GM18907 (cell line): Measurements from ENCODE around the gene PIAS2.
"Not testable (repeated sequence)": the region's sequence is repeated elsewhere in the genome, so short reads cannot be mapped to it uniquely, and the experiment has no call there.

Experiments
- ATAC-seq: cut with Tn5 transposase; IDR thresholded peaks from one replicate; pipeline ENCODE4 v1.9.1; 2021; ENCODE audit warnings: mild to moderate bottlenecking, moderate library complexity; ENCODE audit not compliant: unreplicated experiment

PIAS2 gene, protein sequence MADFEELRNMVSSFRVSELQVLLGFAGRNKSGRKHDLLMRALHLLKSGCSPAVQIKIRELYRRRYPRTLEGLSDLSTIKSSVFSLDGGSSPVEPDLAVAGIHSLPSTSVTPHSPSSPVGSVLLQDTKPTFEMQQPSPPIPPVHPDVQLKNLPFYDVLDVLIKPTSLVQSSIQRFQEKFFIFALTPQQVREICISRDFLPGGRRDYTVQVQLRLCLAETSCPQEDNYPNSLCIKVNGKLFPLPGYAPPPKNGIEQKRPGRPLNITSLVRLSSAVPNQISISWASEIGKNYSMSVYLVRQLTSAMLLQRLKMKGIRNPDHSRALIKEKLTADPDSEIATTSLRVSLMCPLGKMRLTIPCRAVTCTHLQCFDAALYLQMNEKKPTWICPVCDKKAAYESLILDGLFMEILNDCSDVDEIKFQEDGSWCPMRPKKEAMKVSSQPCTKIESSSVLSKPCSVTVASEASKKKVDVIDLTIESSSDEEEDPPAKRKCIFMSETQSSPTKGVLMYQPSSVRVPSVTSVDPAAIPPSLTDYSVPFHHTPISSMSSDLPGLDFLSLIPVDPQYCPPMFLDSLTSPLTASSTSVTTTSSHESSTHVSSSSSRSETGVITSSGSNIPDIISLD

GRCh38 chr18:46917108-46917802, at the start of gene PIAS2, which contains the start of gene KATNAL2:
Gene PIAS2 (minus strand): TSS chr18:46917507. CDS start chr18:46917345, 162 bp downstream.
Gene KATNAL2 (plus strand): TSS chr18:46917602. CDS start chr18:46946873, 29,271 bp downstream.
- ATAC-seq: peak; percentile 92

- ATAC-seq: not testable (repeated sequence)
Measured at GRCh38 chr18:46966266-46966665, 49.0 kb upstream of the PIAS2 start.

DNA sequence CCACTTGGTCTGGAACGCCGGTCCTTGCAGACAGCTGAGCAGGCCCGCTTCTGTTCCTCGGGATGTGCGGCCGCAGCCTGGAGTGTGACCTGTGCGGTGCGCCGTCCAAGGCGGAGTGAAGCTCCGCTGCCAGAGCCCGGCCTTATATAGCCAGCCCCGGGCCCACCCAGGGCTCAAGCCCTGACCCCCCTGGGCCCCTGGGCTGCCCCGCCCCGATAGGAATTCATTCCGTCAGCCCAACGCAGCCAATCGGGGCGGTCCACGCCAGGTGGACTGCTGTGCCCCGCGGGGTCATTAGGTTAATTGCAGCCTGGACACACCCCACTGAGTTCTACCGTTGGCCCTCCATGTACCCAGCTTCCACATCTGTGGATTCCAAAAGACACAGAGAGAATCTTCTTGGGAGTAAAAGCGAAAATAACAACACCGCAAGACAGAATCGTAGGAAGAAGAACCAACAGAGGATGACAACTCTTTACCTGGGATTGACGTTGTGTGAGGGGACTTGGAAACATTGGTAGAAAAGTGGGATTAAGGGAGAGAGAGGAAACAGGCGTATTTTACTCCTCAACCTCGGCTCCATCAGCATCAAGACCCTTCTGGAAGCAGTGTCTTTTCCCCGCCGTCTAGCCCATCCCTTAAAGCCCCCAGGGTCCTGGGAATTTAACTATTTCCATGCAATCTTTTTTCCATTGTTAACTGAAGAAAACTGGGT, 47.4 kb upstream of the PIAS2 start:
- not testable (repeated sequence) for ATAC-seq

GRCh38 chr18:46963656-46964578, 46.6 kb upstream of the PIAS2 start:
- not testable (repeated sequence) for ATAC-seq

GRCh38 chr18:46958209-46958608, 40.9 kb upstream of the PIAS2 start:
- ATAC-seq: no peak

GRCh38 chr18:46953195-46953594, 35.9 kb upstream of the PIAS2 start:
- ATAC-seq: no peak

DNA sequence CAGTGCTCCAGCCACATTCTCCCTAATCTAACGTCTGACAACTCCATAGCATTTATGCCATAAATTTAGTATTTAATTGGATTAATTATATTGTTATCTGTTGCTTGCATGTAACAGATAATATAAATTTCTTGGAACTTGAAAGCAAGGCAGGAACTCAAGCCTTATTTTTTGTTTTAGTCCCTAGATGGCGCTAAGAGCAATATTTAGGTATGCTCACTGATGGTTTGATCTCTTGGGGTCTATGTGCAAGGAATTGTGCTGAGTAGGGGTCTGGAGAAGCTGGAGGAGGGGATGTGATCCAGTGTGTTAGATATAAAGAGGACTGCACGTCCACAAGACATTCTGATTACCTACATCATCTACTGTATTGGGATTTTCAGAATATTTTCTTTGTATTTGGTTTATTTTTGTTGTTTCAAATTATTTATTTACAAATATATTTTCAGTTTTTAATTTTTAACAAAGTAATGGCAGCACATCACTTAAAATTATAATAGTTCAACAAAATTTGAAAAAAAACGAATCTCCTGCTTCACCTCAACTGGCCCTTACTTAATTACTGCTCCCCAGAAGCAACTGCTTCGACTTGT, 32.9 kb upstream of the PIAS2 start:
- ATAC-seq: no peak

DNA sequence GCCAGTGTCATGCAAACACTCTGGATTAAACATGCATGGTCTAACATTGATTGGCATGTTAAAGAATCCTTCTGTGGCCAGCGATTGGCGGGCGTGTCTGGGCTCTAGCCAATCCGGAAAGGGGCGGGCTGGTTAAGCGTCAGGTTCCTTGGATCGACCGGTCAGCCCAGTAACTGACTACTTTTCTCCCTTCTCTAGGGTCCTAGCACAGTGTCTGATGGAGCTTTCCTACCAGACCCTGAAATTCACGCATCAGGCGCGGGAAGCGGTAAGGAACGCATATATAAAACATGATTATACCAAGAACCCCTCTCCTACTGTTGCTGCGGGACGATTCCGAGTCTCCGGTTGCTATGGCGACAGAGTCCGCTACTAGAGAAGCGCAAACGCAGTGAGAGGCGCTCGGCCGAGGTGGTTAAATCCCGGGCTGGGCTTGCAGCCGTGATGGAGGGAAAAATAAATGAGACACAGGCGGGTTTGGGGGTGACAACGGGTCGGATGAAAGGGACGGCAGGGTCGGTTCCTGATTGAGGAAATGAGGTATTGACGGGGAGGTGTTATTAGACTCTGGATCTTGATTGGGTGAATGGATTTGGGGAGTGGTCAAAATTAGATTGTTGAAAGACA, 29.5 kb upstream of the PIAS2 start:
- peak; percentile 98 for ATAC-seq

GRCh38 chr18:46942646-46943045, 25.3 kb upstream of the PIAS2 start:
- ATAC-seq: no peak

DNA sequence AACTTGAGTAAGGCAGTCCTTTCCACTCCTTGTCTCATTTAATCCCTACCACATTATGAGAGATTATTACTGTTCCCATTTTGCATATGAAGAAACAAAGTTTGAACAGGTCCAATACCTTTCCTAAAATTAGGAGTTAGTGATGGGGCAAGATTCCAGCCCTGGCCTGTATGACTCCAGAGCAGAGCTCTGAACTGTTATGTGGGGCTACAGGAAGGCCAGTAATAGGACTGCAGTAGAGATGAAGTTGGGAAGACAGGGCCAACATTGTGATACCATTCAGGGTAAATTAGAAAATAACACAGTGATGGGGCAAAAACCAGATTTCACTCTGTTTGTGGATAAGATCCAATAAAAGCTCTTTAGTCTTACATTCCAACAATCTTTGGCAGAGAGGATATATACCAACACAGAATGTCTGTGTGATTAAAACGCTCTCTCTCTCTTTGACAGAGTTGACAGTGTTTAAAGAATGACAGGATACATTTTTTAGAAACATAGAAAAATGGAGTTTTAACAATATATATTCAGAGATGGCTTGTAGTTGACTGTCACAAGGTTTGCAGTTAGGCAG, 22.8 kb upstream of the PIAS2 start:
- ATAC-seq: no peak

DNA sequence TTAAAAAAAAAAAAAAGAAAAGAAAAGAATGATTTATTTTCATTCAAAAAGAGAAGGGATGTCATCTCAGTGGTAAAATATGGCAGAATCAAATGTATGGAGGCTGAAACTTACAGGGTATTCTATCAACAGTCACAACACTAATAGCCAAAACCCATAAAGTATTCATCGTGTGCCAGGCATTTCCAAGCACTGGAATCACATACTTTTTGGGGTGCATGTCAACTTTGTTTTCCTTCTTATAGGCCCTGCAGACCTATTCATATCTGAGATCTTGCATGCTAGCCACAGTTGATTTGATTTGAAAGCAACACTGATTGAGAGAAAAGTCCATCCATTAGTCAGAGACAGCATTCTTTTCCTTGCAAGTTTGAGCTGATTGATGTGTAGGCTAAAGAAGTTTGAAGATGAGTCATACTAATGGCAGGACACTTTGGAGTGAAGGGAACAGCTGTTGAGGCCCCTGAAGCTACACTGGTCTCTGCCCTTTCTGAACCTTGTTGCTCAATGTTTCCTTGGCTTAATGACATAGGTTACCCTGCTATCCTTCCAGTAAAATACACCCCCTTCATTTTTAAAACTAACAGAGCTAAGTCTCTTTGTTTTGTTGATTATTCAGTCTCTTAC, 22.1 kb upstream of the PIAS2 start:
- ATAC-seq: no peak

DNA sequence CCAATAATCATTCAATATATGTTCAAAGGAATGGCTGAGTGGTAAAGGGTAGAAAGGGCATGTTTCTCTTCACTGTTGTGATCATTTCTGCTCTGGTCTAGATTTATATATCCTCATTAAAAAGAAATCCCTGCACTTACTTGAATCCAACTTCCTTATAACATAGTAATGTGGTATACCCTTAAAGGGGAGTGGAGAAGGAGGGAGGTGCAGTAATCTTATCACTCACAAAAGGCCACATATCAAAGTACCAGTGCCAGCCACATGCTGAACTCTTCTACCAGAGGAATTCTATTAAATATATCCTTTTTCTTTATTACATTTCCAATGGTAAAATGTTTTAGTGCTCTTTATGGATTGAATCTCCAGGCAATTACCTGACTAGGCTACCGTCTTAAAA, 3.3 kb upstream of the PIAS2 start:
- ATAC-seq: no peak

GRCh38 chr18:46920067-46920466, 2.8 kb upstream of the PIAS2 start:
- ATAC-seq: no peak

GRCh38 chr18:46917803-46918600, 695 bp upstream of the PIAS2 start:
- peak; percentile 25 for ATAC-seq

- peak; percentile 38 for ATAC-seq
Measured at GRCh38 chr18:46916551-46917107, 678 bp downstream of the PIAS2 start.

- no peak for ATAC-seq
Measured at GRCh38 chr18:46915800-46916550, 1.3 kb downstream of the PIAS2 start.
